Measurements from ENCODE around the gene ANKRD28. TPM values are rescaled to one million over a fixed set of nuclear protein-coding genes. Genes with fewer than 3 reads are reported as not detected.

ANKRD28 gene
- total and polyA plus RNA-seq, 9 of the 15 experiments (the other 6 are each of a cell fraction or from before 2014, with no cell fraction given): 11.7 to 66.0 (median 36.7) TPM

DNA sequence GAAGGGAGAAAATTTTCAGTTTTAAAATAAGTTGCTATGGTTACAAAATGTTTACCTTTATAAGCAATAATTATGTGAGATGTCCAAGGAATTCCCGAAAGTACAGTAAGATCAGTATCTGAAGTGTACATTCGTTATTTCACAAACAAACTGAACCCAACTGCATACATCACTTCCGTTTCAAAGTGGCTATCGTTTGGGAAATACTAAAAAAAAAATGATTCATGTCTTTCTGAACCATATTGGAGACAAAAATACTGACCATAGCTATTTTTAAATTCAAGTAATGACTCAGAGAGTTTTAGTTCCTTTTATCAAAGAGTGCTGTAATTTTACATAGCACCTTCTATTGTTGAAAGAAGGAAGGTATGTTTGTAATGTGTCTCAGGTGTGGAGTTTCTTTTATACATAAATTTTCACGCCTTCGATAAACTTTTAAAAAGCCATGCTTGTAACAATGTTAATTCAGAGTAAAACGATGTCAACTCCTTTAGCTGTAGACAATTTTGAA is 8.0 kb upstream of the ANKRD28 start (continued):
- TF ChIP-seq ETV1 (tag; conservative IDR thresholded peaks at IDR 0.05; ENCODE audit: low read depth): 0 out of 2 replicates have a peak, but pooled peaks have one; percentile 53
- TF ChIP-seq JUND (IDR thresholded peaks at IDR 0.05; ENCODE audit: borderline replicate concordance, low read depth, low read length): peak; percentile 50; the same call in 1 of the 2 replicates
- TF ChIP-seq JUND (tag; IDR thresholded peaks at IDR 0.05; ENCODE audit: borderline replicate concordance, low read depth, low read length): peak; percentile 45; the same call in 1 of the 3 replicates
- TF ChIP-seq, protein P1, sequence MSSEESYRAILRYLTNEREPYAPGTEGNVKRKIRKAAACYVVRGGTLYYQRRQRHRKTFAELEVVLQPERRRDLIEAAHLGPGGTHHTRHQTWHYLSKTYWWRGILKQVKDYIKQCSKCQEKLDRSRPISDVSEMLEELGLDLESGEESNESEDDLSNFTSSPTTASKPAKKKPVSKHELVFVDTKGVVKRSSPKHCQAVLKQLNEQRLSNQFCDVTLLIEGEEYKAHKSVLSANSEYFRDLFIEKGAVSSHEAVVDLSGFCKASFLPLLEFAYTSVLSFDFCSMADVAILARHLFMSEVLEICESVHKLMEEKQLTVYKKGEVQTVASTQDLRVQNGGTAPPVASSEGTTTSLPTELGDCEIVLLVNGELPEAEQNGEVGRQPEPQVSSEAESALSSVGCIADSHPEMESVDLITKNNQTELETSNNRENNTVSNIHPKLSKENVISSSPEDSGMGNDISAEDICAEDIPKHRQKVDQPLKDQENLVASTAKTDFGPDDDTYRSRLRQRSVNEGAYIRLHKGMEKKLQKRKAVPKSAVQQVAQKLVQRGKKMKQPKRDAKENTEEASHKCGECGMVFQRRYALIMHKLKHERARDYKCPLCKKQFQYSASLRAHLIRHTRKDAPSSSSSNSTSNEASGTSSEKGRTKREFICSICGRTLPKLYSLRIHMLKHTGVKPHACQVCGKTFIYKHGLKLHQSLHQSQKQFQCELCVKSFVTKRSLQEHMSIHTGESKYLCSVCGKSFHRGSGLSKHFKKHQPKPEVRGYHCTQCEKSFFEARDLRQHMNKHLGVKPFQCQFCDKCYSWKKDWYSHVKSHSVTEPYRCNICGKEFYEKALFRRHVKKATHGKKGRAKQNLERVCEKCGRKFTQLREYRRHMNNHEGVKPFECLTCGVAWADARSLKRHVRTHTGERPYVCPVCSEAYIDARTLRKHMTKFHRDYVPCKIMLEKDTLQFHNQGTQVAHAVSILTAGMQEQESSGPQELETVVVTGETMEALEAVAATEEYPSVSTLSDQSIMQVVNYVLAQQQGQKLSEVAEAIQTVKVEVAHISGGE (CRISPR knock-in tag; IDR thresholded peaks at IDR 0.05): 0 out of 6 replicates have a peak, but pooled peaks of 1 of the 3 experiments have one; percentile 11
- no peak for TF ChIP-seq KLF1 (tag; IDR thresholded peaks at IDR 0.05)
- TF ChIP-seq ZNF23 (CRISPR knock-in tag; IDR thresholded peaks at IDR 0.05): no peak
- TF ChIP-seq, protein P2, sequence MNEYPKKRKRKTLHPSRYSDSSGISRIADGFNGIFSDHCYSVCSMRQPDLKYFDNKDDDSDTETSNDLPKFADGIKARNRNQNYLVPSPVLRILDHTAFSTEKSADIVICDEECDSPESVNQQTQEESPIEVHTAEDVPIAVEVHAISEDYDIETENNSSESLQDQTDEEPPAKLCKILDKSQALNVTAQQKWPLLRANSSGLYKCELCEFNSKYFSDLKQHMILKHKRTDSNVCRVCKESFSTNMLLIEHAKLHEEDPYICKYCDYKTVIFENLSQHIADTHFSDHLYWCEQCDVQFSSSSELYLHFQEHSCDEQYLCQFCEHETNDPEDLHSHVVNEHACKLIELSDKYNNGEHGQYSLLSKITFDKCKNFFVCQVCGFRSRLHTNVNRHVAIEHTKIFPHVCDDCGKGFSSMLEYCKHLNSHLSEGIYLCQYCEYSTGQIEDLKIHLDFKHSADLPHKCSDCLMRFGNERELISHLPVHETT (CRISPR knock-in tag; conservative IDR thresholded peaks at IDR 0.05 in 1 of 2, IDR thresholded peaks at IDR 0.05 in 1 of 2): peak in 1 of 2 experiments; percentile 38; a peak in 1 of 4 replicates
- TF ChIP-seq, protein P3, sequence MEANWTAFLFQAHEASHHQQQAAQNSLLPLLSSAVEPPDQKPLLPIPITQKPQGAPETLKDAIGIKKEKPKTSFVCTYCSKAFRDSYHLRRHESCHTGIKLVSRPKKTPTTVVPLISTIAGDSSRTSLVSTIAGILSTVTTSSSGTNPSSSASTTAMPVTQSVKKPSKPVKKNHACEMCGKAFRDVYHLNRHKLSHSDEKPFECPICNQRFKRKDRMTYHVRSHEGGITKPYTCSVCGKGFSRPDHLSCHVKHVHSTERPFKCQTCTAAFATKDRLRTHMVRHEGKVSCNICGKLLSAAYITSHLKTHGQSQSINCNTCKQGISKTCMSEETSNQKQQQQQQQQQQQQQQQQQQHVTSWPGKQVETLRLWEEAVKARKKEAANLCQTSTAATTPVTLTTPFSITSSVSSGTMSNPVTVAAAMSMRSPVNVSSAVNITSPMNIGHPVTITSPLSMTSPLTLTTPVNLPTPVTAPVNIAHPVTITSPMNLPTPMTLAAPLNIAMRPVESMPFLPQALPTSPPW (CRISPR knock-in tag; IDR thresholded peaks at IDR 0.05): 0 out of 2 replicates have a peak, but pooled peaks have one; percentile 36

All from K562 (cell line).